CD4-positive, alpha-beta T cell treated with Interleukin-6 for 4 hours (primary cell): Measurements from ENCODE around the gene LYRM4.

ENCODE experiments used
- DNase-seq: peaks from one replicate; pipeline ENCODE4 v3.0.0-alpha.2; 2020; ENCODE audit warnings: mixed read lengths

LYRM4 gene

DNA sequence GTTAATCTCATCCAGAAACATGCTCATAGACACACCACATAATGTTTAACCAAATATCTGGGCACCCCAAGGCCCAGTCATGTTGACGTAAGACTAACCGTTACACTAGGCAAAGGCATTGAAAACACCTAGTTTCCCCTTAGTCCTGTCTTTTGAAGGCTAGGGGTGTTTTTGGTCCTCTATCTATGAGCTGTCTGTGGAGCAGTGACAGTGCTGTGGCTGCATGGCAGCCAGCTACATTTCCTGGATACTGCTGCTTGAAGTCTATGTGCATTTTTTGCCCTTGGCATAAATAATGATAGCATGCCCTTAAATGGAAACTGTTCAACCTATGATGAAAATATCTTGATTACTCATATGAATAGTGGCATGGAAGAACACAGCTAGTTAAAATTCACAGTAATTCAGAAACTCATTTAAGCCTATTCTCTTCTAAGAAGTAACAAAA lies 19.2 kb upstream of the LYRM4 start:
- DNase-seq: no peak

DNA sequence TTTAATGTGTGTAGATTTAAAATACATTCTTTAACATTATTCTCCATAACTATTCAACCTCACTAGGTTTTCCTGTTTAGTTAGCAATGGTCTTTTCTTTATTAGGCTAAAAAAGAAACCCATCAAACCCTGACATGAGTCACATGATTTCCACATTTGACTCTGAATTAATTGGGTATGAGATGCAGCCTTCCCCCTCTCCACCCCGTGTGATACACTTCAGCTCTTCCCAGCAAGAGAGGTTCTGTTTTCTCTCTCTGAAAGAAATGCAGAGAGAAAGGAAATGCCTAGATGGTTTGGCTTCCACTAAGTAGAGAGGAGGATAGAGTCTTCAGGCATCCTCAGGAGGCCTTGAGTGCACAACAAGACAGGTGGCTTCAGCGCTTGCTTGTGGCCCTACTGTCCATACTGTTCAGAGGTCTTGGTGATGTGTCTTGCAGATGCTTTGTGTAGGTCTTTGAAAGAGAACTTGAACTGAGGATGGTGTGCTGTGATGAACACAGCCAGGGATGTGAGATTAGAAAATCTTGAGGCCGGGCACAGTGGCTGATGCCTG lies 17.9 kb upstream of the LYRM4 start:
- DNase-seq: no peak

DNA sequence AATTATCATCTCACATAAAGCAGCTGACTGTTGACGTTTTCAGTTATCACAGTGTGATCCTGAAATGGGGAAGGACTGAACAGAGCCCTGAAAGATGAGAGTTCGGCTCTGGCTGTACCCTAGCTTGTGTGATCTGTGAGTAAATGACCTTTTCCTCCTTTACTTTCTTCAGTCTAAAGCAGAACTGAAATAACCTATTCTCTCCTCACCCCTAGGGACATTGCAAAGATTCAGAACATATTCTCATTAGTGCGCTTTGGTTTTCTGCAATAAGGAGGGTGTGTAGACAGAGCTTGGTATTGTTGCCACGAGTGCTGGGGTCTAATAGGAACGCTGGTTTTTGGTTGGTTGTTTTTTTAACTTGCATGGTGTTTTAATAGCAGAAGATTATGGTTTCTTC lies 17.3 kb upstream of the LYRM4 start:
- DNase-seq: no peak

DNA sequence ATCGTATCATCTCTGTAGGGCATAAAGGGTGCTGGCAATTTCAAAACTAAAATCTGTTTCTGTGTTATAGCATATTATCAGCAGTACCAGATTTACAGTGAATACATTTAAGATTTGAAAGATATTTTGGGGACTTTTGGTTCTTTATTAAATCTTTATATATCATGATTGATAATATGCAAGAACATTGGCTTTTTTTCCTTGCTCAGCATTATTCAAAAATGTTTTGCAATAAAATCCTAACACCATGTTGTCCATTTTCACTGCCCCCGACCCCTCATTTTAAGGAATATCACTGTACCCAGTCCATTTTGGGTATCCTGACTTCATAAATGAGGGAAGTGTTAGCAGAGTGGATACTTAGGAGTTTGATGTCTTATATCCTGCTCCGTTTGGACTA lies 16.8 kb upstream of the LYRM4 start:
- no peak for DNase-seq

DNA sequence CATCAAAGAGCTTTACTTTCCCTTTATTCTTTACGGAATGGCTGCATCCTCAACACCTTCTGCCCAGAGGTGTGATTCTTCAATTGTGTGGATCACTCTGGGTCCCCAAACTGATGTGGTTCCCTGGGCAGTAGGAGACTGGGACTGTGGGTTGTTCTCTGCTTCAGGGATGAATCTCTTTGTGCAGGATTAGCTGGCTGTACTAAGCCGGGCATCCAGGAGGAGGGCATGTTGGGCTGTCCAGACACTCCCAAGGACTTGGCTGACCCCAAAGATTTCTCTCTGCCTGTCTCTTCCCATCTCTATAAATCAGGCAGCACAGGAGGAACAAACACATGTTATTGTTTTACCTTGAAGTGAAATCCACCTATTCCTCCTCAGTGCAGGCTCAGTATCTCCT lies 15.8 kb upstream of the LYRM4 start:
- DNase-seq: no peak

DNA sequence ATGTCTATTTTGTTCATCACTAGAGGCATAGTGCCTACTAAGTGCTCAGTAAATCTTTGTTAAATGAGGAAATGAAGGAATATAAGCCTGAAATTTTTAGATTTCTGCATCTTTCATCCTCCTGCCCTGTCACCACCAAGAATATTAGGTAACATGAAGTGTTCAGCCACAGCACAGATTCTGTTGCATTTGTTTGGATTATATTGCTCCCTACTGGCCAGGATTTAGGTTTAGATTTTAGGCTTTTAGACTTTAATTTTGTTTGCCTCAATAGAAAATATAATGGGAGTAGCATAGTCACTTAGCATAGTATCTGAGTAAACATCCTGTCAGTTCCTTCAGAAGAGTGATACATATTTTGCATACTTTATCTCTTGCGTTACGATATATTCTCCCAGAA lies 14.7 kb upstream of the LYRM4 start:
- DNase-seq: no peak

DNA sequence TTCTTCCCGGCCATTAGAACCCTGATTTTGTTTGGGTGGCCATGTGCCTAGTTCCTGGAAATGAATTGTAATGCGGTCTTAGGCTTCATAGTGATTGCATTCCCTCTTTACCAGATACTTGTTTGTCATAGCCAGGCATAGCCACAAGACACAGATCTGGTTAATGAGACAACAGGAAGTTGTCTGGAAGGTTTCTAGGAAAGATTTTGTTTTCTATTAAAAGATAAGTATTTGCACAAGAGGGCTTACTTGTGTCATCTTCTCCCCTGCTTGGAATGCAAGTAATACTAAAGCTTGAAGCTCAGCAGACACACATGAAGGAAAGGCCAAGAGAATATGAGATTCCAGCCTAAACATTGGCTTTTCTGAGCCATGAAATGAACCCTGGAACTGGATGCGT lies 13.5 kb upstream of the LYRM4 start:
- no peak for DNase-seq

DNA sequence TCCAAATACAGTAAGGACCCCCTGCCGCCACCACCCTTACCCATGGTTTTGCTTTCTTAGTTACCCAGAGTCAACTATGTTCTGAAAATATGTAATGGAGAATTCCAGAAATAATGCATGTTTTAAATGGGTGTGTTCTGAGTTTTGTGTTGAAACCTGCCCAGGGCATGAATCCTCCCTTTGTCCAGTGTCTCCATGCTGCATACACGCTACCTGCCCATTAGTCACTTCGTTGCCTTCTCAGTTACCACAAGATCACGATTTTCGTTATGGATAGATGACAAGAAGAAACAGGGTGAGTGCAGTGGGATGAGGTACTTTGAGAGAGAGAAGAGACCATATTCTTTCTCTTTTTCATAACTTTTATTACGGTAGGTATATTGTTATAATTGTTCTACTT lies 11.2 kb upstream of the LYRM4 start:
- no peak for DNase-seq

DNA sequence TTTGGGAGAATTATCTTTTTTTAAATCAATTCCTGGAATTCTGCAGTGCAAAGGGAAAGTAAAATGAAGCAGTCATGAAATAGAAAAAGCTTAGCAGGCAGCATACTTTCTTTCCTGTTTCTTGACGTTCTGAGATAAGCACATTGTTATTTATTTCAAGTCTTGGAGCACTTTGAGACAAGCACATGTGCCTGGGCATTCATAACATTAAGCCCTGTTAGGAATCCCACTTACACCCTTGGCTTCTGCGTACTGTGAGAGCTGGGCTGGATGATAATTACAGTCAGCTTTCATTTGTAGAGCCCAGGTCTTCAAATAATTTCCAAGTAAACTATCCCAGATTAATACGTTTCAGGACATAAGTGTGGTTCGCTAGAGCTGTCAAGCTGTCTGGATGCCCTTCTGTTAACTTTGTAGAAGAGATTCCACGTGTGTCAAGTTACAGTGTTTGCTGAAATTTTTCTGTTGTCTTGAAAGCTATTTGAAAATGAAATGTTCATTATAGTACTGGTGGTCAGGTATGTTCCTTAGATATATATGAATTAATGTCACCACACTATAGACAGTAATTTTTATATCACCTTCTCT lies 9.4 kb upstream of the LYRM4 start:
- DNase-seq: no peak

DNA sequence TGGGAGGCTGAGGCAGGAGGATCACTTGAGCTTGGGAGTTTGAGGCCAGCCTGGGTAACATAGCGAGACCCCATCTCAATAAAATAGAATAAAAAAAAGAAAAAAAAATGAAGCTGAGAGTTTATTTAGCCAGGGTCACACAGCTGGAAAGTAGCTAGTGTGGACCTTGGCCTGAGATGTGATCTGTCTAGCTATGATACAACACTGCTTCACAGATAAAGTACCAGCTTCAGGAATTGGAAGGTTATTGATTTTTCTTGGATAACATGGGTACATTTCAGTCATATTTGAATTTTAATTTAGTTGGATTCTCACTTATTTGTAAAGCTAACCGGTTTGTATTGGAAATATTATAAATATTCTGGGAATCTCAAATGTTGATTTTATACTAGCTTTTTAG lies 5.7 kb upstream of the LYRM4 start:
- no peak for DNase-seq

DNA sequence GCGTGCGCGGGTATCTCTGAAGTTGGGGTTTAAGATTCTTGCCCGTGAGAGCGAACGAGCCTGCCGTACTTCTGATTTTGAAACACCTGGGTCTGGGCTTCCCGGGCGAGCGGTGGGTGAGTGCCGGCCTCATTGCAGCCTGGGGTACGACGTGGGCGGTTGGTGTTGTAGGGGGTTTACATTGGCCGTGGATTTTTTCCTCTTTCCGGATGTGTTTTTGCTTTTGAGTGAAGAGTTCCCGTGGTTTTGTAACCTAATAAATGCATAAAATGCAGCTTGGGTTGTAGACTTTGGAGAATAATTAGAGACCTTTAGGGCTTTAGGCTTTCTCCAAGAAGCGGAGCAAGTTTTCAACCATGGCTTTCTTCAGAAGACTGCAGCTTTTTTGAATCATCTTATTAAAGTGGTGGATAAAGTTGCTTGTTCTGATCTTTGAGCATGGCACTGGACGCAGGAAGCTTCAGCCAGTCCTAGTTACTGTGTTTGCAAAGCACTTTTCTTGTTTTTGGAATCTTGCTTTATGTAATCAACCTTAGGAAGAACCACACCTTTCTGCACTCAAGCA lies 877 bp upstream of the LYRM4 start:
- no peak for DNase-seq

DNA sequence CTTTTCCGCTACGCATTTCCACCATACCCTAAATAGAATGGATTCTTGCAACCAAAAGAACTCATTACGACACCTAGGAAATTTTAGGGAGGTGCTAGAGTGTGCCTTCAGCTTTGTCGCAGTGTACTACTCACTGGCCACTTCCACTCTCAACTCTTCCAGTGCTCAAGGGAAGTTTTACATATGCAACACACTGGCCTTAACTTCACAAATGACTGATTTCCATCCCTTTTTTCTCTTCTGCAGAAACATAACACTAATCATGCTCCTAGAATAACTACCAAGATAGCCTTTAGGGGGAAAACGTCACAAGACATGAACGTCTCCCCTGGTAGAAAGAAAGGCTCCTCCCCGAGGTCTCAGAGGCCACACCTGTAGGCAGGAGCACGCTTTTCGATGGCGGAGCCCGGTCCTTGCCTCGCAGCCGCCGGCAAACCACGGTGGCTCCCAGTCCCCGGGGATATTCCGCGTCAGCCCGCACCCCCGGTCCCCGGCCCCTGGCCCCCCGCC lies 584 bp downstream of the LYRM4 start:
- peak; percentile 73 for DNase-seq

DNA sequence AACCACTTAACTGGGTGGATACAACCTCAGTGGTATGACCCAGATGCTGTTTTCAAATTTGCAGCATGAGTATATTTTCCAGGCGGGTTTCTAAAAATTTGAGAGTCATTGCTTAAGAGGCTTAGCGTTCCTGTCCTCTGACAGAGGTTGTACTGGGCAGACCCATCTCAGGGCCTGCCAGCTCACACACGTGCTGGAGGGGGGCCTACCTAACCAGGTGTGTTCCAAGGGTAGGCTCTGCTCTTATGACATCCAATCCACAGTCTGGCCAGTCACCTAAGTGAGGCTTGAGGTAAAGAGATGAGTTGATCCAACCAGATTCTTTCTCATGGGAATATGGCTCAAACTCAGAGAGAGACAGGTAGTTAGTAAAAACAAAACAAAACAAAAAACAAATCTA lies 1.3 kb downstream of the LYRM4 start:
- no peak for DNase-seq

DNA sequence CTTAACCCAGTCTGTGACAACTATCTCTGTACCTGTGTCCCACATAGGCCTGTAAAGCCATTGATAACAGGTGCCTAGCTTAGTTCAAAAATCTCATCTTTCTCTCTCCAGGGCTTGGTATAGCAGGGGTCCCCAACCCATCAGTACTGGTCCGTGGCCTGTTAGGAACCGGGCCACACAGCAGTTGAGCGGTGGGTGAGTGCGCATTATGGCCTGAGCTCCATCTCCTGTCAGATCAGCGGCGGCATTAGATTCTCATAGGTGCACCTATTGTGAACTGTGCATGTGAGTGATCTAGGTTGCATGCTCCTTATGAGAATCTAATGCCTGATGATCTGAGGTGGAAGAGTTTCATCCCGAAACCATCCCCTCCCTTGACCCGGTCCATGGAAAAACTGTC lies 3.4 kb downstream of the LYRM4 start:
- DNase-seq: no peak

DNA sequence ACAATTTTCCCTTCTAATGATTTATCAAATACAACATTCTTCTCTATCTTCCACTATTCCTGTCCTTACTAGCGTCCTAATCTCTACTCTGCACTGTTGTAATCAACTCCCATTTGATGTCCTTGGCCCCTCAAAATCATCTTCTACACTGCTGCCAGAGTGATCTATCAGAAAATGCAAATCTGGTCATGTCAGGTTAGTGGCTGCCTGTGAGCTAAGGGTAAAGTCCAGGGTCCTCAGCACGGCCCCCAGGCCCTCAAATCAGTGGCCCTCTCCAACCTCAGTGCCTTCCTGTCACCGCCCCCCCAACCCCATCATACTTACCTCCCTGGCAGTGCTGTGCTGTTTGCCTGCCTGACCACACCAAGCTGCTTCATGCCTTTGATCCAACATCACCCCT lies 3.8 kb downstream of the LYRM4 start:
- no peak for DNase-seq

DNA sequence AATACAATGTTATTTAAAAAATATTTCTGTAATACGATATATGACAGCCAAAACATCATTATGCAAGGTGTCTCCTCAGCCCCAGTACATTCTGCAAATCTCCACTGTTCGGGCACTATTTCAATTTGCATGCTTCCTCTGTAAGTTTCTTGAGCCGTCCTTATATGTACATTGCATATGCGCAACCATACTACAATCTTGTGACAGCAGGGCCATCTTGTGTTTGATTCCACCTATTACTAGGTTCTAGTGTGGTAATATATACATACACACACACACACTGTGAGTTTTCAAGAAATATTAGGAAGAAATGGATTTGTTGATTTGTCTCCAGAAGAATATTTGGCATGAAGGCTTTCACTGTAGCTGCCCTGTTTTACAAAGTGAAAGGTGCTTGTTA lies 9.8 kb downstream of the LYRM4 start:
- DNase-seq: no peak

DNA sequence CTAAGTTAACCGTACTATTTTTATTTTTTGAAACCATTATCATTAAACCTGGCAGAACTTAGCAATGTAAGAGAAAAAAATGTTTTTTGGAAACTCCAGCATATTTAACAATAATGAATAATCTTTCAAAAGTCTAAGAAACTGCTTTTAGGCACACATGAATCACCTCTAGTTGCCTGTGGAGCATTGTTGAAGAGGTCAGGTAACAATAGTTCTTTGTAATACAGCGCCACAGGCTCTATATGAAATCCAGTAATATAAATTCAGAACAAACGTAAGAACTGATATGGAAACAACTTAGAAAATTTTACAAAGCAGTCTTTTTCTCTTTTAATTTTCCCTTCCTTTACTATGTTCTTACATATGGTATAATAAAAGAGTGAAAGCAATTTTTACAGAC lies 10.3 kb downstream of the LYRM4 start:
- DNase-seq: no peak

DNA sequence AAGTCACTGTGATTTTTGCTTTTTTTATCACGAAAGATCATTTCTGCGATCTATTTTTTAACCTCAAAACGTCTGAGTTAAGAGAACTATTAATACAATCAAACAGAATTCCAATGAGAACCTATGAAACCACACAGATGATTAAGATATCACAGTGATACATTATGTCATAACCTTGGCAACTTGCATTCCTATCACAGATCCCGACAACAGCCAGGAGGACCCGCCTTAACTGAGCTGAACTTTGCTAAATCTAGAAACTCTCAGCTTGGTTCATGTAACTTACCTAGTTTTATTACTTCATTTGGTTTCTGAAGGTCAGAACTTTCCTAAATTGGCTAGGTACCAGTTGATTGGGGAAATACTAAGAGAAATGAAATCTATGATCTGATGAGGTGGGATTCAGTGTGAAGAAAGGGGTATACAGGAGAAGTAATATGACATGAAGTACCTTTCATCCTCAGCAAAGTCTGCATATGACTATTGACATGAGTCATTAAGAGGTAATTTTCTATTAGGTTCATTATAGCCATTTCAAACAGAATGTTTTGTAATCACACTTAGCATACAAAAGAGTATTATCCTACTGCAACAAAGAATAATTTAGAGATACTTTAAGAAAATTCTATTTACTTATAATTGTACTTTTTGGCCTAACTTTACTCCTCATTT lies 11.2 kb downstream of the LYRM4 start:
- DNase-seq: no peak

DNA sequence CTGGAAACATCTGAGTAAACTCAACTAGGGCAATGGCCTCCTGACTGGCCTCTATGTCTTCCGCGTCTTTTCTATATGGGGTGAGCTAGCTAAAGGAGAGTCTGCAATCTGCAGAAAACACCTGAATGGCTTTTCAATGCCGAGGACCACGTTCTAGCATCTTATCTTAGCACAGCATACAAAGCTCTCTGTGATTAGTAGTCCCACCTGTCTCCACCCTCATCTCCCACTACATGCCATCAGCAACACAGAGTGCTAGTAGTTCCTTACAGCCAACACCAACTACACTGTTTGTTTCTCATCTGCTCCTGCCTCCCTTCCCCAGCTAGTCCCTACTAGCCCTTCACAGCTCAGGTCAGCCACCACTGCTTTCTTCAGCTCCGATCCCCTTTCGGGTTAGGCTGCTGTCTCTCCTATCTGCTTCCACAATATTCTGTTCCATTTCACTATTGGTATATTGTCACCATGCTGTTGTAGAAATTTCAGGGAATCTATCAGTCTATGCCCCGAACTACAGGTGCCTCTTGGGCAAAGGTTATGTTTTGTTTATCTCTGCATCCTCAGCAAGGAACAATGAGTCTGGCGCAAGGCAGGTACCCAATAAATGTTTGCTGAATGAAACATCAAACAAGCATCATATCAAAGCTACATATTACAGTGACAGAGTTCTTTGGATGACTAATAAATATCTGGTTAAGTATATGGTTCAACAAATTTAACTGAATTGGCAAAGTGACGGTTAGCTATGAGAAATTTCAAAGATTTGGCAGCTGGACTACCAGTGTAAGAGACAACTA lies 12.2 kb downstream of the LYRM4 start:
- DNase-seq: no peak

DNA sequence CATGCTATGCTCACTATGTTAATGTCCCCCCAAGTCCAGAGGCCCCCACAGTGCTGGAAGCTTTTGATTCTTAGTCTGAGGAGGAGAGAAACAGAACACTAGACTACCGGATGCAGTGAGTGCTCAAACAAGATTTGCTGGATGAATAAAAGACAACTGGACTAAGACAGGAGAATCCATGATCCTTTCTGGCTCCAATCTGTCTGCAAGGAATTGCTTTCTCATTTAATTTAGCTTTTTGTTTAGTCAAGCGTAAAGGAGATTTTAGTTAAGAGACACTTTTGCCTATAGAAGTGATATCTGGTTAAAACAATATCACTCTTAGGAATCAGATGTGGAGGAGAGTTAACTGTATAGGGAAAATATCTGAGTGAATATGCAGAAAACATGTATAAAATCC lies 13.5 kb downstream of the LYRM4 start:
- DNase-seq: no peak

DNA sequence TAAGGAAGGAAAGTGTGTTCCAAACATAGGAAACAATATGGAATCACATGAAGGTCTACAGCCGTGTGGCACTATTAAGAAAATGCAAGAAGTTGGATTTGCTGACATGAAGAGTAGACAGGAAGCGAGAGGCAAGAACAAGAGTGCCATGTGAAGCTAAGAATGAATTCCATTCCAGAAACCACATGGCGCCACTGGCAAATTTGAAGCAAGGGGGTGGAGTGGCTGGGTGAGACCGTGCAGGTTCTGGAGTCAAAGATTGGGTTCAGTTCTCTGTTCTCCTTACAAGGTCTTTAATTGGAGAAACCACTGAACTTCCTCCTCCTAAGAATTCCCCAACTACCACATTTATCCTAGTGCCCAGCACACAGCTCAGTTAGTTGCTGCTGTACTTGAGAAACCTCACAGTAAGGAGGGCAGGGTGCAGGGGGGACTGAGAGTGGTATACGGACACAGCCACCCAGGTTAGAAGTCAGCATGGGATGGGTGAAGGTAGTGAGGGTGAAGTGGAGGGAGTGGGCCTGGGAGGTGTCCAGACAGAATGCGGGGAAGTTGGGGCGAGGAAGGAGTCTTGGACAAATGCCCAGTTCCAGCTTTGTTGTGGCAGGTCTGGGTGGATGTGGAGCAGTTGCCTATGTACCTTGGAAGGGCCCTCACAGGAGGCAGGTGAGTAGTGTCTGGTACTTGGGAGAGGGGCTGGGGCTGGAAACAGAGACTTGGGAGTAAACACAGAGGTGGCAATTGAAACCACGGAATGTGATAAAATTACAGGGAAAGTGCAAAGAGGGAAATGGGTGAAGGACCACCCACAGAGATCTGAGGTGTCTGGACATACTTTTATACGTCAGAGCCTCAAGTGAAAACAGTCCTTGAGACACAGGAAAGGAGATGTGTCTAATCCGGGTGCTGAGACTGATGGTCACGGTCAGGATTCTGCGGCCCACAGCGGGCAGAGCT lies 14.3 kb downstream of the LYRM4 start:
- DNase-seq: no peak

DNA sequence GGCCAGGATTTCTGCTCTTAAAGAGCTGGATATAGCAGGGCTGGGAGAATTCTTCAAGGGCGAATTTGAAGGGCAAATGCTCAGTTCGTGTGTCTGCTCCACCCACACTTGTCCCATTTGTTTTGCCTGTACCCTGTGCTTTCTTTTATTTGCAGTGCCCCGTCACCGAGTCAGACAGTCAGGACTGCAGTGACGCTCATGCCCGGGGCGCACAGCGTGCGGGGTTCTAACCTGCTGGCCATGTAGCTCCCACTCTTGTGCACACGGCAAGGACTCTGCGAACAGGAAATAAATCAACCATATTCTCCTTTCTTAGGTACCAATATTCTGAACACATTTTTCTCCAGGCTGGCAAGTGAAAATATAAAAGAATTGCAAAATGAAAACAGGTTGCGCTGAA lies 17.7 kb downstream of the LYRM4 start:
- DNase-seq: no peak
